LNCaP clone FGC (cell line): ENCODE data around the gene GPR155.
A peak's percentile ranks its signal among the peaks of the same experiment; 100 is the strongest.
"Not testable (repeated sequence)": the region's sequence is repeated elsewhere in the genome, so short reads cannot be mapped to it uniquely, and the experiment has no call there.

Experiments
- DNase-seq: peaks from one replicate; pipeline ENCODE4 v3.0.0-alpha.2; 2011; ENCODE audit warnings: low read depth
- H3K4me3 ChIP-seq: 2 replicates; pipeline ENCODE4 v1.5.1; 2011; ENCODE audit warnings: mild to moderate bottlenecking, low read depth, low read length, control low read depth
- TF ChIP-seq, protein P1 (sequence below): IDR thresholded peaks from 2 replicates; pipeline ENCODE4 v1.5.1; 2012; ENCODE audit warnings: mild to moderate bottlenecking; ENCODE audit not compliant: control insufficient read depth, insufficient read depth; ENCODE audit errors: extremely low read depth

The GPR155 gene

DNA sequence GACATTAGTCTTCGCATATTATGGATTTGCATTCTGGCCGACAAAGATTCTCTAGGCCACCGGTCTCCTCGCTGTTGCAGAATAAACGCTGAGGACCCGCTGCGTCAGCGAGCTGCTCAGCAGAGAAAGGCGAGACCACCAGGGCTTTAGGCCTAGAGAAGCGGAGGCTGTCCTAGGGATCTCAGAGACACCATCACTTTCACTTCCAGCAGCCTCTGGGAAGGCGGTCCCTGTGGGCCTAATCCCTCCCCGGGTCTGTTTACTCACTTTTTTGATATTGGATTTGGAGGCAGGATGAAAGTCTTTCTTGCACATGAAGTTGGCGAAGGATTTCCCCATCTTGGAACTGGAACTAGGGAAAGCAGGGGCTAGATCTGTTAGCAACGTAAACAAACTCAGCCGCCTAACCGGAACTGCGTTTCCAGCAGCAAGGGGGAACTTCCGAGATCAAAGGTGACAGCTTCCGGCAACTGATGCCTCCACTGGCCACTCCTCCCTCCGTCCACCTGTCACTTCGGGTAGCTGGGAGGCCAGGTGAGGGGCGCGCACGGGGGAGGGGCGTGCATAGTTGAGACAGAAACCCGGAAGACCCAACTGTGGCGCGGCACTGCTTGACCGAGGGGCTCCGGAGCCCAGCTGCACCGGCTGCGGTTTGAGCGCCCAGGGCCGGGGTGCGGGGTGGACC, 91.4 kb downstream of the GPR155 start, which contains the start of gene SCRN3:
SCRN3 (plus strand) TSS at position 447 of the 685 bp plus-strand sequence. CDS start 2,554 bp downstream, outside the sequence.
- peak; percentile 50 for DNase-seq
- H3K4me3 ChIP-seq, result peak within 1 kb of the TSS; percentile 85
- TF ChIP-seq, protein P1, sequence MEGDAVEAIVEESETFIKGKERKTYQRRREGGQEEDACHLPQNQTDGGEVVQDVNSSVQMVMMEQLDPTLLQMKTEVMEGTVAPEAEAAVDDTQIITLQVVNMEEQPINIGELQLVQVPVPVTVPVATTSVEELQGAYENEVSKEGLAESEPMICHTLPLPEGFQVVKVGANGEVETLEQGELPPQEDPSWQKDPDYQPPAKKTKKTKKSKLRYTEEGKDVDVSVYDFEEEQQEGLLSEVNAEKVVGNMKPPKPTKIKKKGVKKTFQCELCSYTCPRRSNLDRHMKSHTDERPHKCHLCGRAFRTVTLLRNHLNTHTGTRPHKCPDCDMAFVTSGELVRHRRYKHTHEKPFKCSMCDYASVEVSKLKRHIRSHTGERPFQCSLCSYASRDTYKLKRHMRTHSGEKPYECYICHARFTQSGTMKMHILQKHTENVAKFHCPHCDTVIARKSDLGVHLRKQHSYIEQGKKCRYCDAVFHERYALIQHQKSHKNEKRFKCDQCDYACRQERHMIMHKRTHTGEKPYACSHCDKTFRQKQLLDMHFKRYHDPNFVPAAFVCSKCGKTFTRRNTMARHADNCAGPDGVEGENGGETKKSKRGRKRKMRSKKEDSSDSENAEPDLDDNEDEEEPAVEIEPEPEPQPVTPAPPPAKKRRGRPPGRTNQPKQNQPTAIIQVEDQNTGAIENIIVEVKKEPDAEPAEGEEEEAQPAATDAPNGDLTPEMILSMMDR, result no peak

DNA sequence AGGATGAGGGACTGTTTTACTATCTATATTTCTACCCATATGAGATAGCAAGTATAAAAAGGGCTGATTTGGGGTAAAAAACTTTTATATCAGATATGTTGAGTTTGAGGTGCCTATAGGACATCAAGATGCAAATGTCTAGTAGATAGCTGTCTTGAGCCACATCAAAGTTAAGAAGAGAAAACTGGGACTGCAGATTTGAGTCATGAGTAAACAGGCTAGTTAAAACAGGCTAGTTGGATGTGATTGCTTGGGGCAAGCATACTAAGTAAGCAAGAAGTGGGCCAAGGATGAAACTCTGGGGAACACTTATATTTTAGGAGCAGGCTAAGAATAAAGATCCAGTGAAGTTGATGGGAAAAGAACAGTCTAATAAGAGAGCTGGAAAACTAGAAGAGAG, 94.1 kb downstream of the GPR155 start:
- TF ChIP-seq, protein P1, result no peak
- no peak overlapping the region for H3K4me3 ChIP-seq
- DNase-seq, result no peak

DNA sequence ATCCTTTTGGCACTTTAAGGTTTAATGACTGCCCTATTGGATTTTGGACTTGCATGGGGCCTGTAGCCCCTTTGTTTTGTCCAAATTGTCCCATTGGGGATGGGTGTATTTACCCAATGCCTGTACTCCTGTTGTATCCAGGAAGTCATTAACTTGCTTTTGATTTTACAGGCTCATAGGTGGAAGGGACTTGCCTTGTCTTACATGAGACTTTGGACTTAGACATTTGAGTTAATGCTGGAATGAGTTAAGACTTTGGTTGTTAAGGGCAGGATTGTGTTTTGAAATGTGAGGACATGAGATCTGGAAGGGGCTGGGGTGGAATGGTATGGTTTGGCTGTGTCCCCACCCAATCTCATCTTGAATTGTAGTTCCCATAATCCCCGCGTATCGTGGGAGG, 96.5 kb downstream of the GPR155 start:
- H3K4me3 ChIP-seq, DNase-seq: not testable (repeated sequence)

DNA sequence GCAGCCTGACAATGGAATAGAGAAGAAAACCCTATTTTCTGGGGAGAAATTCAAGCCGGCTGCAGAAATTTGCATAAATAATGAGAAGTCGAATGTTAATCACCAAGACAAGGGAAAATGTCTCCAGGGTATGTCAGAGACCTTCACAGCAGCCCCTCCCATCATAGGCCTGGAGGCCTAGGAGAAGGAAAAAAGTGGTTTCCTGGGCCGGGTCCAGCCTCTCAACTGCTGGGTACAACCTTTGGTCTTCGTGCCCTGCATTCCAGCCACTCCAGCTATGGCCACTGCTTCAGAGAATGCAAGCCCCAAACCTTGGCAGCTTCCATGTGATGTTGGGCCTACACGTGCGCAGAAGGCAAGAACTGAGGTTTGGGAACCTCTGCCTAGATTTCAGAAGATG, 97.3 kb downstream of the GPR155 start:
- no peak overlapping the region for H3K4me3 ChIP-seq
- DNase-seq, result no peak
- TF ChIP-seq, protein P1, result no peak

DNA sequence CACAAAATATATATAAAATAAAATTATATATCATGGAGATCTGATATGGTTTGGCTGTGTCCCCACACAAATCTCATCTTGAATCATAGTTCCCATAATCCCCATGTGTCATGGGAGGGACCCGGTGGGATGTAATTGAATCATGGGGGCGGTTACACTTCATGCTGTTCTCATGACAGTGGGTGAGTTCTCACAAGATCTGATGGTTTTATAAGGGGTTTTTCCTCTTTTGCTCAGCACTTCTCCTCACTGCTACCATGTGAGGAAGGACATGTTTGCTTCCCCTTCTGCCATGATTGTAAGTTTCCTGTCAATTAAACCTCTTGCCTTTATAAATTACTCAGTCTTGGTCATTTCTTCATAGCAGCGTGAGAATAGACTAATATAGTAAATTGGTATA, 98.1 kb downstream of the GPR155 start:
- DNase-seq, result not testable (repeated sequence)

DNA sequence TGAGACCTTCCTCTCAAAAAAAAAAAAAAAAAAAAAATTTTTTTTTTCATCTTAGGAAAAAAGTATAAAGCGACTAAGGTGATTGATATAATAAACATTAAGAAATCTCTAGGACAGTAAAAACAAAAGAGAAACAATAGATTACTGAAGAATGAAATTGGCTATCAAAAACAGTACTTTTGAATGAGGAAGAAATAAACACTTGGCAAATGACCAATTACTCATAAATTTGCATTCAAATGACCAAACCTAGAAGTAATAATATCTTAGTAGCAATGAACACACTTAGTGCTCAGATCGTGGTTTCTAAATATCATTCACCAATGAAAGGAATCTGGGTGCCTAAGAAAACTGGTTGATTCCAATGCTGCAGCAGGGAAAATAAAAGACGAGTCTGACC, 101.6 kb downstream of the GPR155 start:
- no peak overlapping the region for H3K4me3 ChIP-seq
- TF ChIP-seq, protein P1, result no peak
- DNase-seq, result no peak

More for the DNA sequence above, 98.1 kb downstream of the GPR155 start:
- not testable (repeated sequence) for H3K4me3 ChIP-seq

DNA sequence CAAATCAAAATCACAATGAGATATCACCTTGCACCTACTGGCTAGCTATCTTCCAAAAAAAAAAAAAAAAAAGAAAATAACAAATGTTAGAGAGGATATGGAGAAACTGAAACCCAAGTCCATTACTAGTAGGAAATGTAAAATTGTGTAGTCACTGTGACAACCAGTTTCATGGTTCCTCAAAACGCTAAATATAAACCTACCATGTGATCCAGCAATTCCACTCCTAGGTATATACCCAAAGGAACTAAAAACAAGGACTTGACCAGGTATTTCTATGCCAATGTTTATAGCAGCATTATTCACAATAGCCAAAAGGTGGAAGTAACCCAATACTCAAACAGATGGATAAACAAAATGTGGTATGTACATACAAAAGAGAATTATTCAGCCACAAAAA, 103.0 kb downstream of the GPR155 start:
- no peak for DNase-seq
- TF ChIP-seq, protein P1, result no peak

More for the DNA sequence above, 103.0 kb downstream of the GPR155 start:
- no peak overlapping the region for H3K4me3 ChIP-seq
